Left lung (tissue), 10 donors: ENCODE data around the gene CCM2L. TPM values are rescaled to one million over a fixed set of nuclear protein-coding genes. Genes with fewer than 3 reads are reported as not detected.

Source experiments
- ATAC-seq: fragments of 200-7000 bp; cut with Tn5 transposase; one replicate; pipeline ENCODE4 v1.9.1; 2020; ENCODE audit warnings: moderate library complexity
- DNase-seq, 4 donors: peaks; one replicate each; pipeline ENCODE4 v3.0.0-alpha.2; 2013 to 2020
- H3K27ac ChIP-seq, 2 donors: fragments of 200-600 bp; sonication (generic) in 1 of 2; one replicate each; pipeline versions ENCODE4 v1.5.0 to v1.8.0; 2020 to 2021
- H3K27me3 ChIP-seq, 2 donors: fragments of 200-600 bp; sonication (generic) in 1 of 2; one replicate each; pipeline versions ENCODE4 v1.5.0 to v1.8.0; 2020 to 2021
- H3K36me3 ChIP-seq, 2 donors: fragments of 200-600 bp; sonication (generic) in 1 of 2; one replicate each; pipeline versions ENCODE4 v1.5.0 to v1.8.0; 2020 to 2021
- H3K4me1 ChIP-seq, 2 donors: fragments of 200-600 bp; one replicate each; pipeline ENCODE4 v1.8.0; 2021
- H3K4me3 ChIP-seq, 2 donors: fragments of 200-600 bp; sonication (generic) in 1 of 2; one replicate each; pipeline versions ENCODE4 v1.5.0 to v1.8.0; 2020 to 2021; ENCODE audit warnings: mild to moderate bottlenecking in 1 of 2
- H3K9me3 ChIP-seq, 2 donors: fragments of 200-600 bp; sonication (generic) in 1 of 2; one replicate each; pipeline versions ENCODE4 v1.5.0 to v1.8.0; 2020 to 2021
- intact Hi-C, 2 donors: fragments of 100-400 bp; cut with DNase I; formaldehyde crosslinking; loops; one replicate each; pipeline versions ENCODE4 v1.11.2 to v1.14.2; 2022
- polyA plus RNA-seq, 6 donors: library from polyadenylated mRNA; unstranded; fragments of 120-200 nt; gene quantifications; one replicate each; pipeline ENCODE4 v1.2.1, GENCODE V29; 2013; ENCODE audit not compliant: insufficient read length in 6 of 6
- total RNA-seq, 2 donors: library from RNA; stranded (reverse); fragmentation: NEBNext Ultra II Directional; extraction: Animal tissue kit (Norgen Biotek cat#: 25700); gene quantifications; one replicate each; pipeline ENCODE4 v1.2.1, GENCODE V29; 2021
- TF ChIP-seq, protein P1 (sequence below), 2 donors: fragments of 200-600 bp; sonication (generic) in 1 of 2; IDR thresholded peaks; one replicate each; pipeline versions ENCODE4 v1.5.0 to v1.8.0; 2021; ENCODE audit warnings: antibody characterized with exemption in 2 of 2
- donor health status: DM: no; HTN: yes; CAD: no.
- donor health status: DM: no; HTN: no; CAD: no.

CCM2L gene
- total and polyA plus RNA-seq, 8 donors = 6.8 to 16.5 (median 13.1) TPM

DNA sequence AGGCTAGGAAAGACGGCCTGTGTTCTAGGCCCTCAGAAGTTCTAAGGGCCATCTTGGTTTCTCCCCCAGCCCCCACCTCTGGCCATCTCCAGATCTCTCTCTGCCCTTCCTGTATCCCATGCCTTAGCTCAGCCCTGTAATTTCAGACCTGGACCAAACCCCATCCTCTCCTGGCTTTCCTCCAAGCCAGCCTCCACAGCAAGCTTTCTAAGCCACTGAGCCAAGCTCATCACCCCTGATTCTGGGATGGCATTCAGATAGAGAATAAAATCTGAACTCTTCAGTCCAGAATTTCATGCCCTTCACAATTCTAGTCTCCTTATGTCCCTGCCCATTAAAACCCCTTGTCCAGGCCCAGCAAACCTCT, 18.9 kb upstream of the CCM2L start:
- Histone ChIP-seq H3K27me3 (peaks cover 19 to 34% of the 10 kb centered on the region in 2 donors), H3K9me3 (no peaks in the 10 kb centered on the region), H3K27ac (no peak overlapping the region), H3K4me1 (peaks cover 0 to 5% of the 10 kb centered on the region in 2 donors), H3K36me3 (no peaks in the 10 kb centered on the region), H3K4me3 (no peak overlapping the region)
- DNase-seq (no peak), ATAC-seq (no peak)
- TF ChIP-seq, protein P1, sequence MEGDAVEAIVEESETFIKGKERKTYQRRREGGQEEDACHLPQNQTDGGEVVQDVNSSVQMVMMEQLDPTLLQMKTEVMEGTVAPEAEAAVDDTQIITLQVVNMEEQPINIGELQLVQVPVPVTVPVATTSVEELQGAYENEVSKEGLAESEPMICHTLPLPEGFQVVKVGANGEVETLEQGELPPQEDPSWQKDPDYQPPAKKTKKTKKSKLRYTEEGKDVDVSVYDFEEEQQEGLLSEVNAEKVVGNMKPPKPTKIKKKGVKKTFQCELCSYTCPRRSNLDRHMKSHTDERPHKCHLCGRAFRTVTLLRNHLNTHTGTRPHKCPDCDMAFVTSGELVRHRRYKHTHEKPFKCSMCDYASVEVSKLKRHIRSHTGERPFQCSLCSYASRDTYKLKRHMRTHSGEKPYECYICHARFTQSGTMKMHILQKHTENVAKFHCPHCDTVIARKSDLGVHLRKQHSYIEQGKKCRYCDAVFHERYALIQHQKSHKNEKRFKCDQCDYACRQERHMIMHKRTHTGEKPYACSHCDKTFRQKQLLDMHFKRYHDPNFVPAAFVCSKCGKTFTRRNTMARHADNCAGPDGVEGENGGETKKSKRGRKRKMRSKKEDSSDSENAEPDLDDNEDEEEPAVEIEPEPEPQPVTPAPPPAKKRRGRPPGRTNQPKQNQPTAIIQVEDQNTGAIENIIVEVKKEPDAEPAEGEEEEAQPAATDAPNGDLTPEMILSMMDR (IDR thresholded peaks at IDR 0.05) = no peak
- intact Hi-C loops = no loop called here

DNA sequence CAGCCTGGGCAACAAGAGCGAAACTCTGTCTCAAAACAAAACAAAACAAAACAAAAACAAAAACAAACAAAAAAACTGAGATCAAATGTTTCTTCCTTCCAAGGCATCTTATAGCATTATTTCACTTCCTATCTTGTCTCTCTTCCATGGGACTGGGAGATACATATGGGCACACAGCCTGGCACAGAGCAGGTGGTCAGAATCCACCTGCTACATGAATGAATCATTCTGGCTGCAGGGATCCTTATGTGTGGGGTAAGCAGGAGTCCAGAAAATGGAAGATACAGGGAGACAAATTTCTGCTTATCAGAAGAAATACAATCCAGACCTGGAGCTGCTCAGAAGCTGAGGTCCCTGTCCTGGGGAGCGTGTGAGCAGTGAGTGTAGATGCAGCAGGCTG, 18.2 kb upstream of the CCM2L start:
- no peaks in the 10 kb centered on the region for H3K9me3 ChIP-seq
- ATAC-seq (no peak), DNase-seq (no peak)
- H3K27me3 ChIP-seq = peaks cover 19 to 41% of the 10 kb centered on the region in 2 donors
- no peak overlapping the region for H3K4me3 ChIP-seq
- TF ChIP-seq, protein P1 (IDR thresholded peaks at IDR 0.05) = no peak
- no peaks in the 10 kb centered on the region for H3K36me3 ChIP-seq
- intact Hi-C loops = no loop called here
- no peak overlapping the region for H3K27ac ChIP-seq
- peaks cover 0 to 5% of the 10 kb centered on the region in 2 donors for H3K4me1 ChIP-seq

DNA sequence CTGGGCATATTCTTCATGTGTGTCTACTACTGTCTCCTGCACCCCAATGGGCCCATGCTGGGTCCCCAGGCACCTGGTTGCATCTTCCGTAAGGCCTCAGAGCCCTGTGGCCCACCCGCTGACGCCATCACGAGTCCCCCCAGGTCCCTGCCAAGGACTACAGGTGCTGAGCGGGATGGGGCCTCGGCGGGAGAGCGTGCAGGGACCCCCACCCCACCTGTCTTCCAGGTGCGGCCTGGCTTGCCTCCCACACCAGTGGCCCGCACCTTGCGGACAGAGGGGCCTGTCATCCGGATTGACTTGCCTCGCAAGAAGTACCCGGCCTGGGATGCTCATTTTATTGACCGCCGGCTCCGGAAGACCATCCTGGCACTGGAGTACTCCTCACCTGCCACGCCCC, 13.2 kb upstream of the CCM2L start:
- ATAC-seq = no peak

GRCh38 chr20:31998246-31998645, 12.0 kb upstream of the CCM2L start:
- ATAC-seq = no peak
- Histone ChIP-seq H3K27ac (no peak overlapping the region), H3K4me1 (peaks cover 0 to 5% of the 10 kb centered on the region in 2 donors), H3K4me3 (no peak overlapping the region), H3K27me3 (peaks cover 19 to 44% of the 10 kb centered on the region in 2 donors), H3K9me3 (no peaks in the 10 kb centered on the region), H3K36me3 (no peaks in the 10 kb centered on the region)
- DNase-seq = no peak
- intact Hi-C loops = no loop called here
- TF ChIP-seq, protein P1 (IDR thresholded peaks at IDR 0.05) = no peak

More for the DNA sequence above, 13.2 kb upstream of the CCM2L start:
- Histone ChIP-seq H3K27ac (no peak overlapping the region), H3K4me1 (peaks cover 0 to 5% of the 10 kb centered on the region in 2 donors), H3K27me3 (peaks cover 19 to 47% of the 10 kb centered on the region in 2 donors), H3K36me3 (no peaks in the 10 kb centered on the region), H3K9me3 (no peaks in the 10 kb centered on the region), H3K4me3 (no peak overlapping the region)
- DNase-seq = no peak
- intact Hi-C loops = no loop called here
- TF ChIP-seq, protein P1 (IDR thresholded peaks at IDR 0.05) = no peak

DNA sequence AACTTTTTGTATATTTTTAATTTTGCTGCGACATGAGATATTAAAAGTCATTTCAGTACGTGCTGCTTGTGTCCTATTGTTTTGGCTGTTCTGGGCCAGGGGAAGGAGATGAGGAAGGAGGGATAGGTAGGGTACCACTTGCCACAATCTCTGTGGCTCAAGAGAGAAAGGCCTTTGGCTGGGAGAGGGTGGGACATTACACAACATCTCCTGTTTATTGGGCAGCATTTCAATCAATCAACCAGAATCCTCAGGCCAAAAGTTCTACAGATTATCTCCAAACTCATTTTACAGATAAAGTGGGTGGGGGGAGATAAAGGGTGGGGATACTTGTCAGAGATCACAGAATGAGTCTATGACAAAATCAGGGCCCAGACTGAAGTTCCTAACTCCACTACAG, 6.9 kb upstream of the CCM2L start:
- no peak for ATAC-seq
- H3K4me3 ChIP-seq = no peak overlapping the region
- TF ChIP-seq, protein P1 (IDR thresholded peaks at IDR 0.05) = no peak
- H3K4me1 ChIP-seq = peaks cover 0 to 7% of the 10 kb centered on the region in 2 donors
- no peaks in the 10 kb centered on the region for H3K36me3 ChIP-seq
- H3K9me3 ChIP-seq = no peaks in the 10 kb centered on the region
- H3K27ac ChIP-seq = no peak overlapping the region
- intact Hi-C loops = no loop called here
- no peak for DNase-seq
- H3K27me3 ChIP-seq = peaks cover 0 to 3% of the 10 kb centered on the region in 2 donors
